ENCODE data around the gene TEX26.
"Not testable (repeated sequence)": the region's sequence is repeated elsewhere in the genome, so short reads cannot be mapped to it uniquely, and the experiment has no call there.

Gene TEX26

GRCh38 chr13:30920162-30920909 lies 12.1 kb upstream of the TEX26 start:
- no peak for DNase-seq

- no peak for DNase-seq
These were observed 9.0 kb upstream of the TEX26 start for GRCh38 chr13:30923418-30923817.

- no peak for DNase-seq
These were observed 7.7 kb upstream of the TEX26 start for GRCh38 chr13:30924721-30925120.

- no peak for DNase-seq
These were observed 7.0 kb upstream of the TEX26 start for GRCh38 chr13:30925429-30925828.

- DNase-seq: no peak
These were observed 5.7 kb upstream of the TEX26 start for GRCh38 chr13:30926781-30927180.

GRCh38 chr13:30927188-30927587 lies 5.3 kb upstream of the TEX26 start:
- DNase-seq: not testable (repeated sequence)

- no peak for DNase-seq
These were observed 4.9 kb upstream of the TEX26 start for GRCh38 chr13:30927595-30927994.

- no peak for DNase-seq
These were observed 3.5 kb upstream of the TEX26 start for GRCh38 chr13:30928978-30929377.

- DNase-seq: no peak
These were observed 856 bp downstream of the TEX26 start for GRCh38 chr13:30933354-30933670.

GRCh38 chr13:30934381-30934780 lies 1.9 kb downstream of the TEX26 start:
- no peak for DNase-seq

- DNase-seq: no peak
These were observed 2.3 kb downstream of the TEX26 start for GRCh38 chr13:30934803-30935202.

GRCh38 chr13:30936971-30937370 lies 4.5 kb downstream of the TEX26 start:
- DNase-seq: no peak

- DNase-seq: no peak
These were observed 11.4 kb downstream of the TEX26 start for GRCh38 chr13:30943881-30944280.

- DNase-seq: no peak
These were observed 24.9 kb downstream of the TEX26 start for GRCh38 chr13:30957258-30957943.

GRCh38 chr13:30959678-30960077 lies 27.2 kb downstream of the TEX26 start:
- DNase-seq: no peak

- no peak for DNase-seq
These were observed 31.3 kb downstream of the TEX26 start for GRCh38 chr13:30963791-30964190.

GRCh38 chr13:30965380-30965779 lies 32.9 kb downstream of the TEX26 start:
- DNase-seq: no peak

GRCh38 chr13:30966101-30966500 lies 33.6 kb downstream of the TEX26 start:
- no peak for DNase-seq

- DNase-seq: no peak
These were observed 36.4 kb downstream of the TEX26 start for GRCh38 chr13:30968846-30969245.

GRCh38 chr13:30971575-30971974 lies 39.1 kb downstream of the TEX26 start:
- no peak for DNase-seq

GRCh38 chr13:30972888-30973377 lies 40.5 kb downstream of the TEX26 start:
- DNase-seq: no peak

- DNase-seq: no peak
These were observed 41.9 kb downstream of the TEX26 start for GRCh38 chr13:30974350-30974749.

GRCh38 chr13:30976025-30976424 lies 43.6 kb downstream of the TEX26 start:
- no peak for DNase-seq
